Ishikawa (cell line): Measurements from ENCODE around the gene GUCA2B.

ENCODE experiments used
- EGR1 ChIP-seq: IDR thresholded peaks from 2 replicates; pipeline ENCODE4 v1.6.1; 2012
- EP300 ChIP-seq: IDR thresholded peaks from 2 replicates; pipeline ENCODE4 v1.6.1; 2012; ENCODE audit warnings: borderline replicate concordance
- FOXM1 ChIP-seq: IDR thresholded peaks from 2 replicates; pipeline ENCODE4 v1.6.1; 2012; ENCODE audit warnings: low read depth, borderline replicate concordance
- NFIC ChIP-seq: IDR thresholded peaks from 2 replicates; pipeline ENCODE4 v1.6.1; 2012
- RAD21 ChIP-seq: IDR thresholded peaks from 2 replicates; pipeline ENCODE4 v1.6.1; 2012; ENCODE audit warnings: low read depth
- ZBTB7A ChIP-seq: IDR thresholded peaks from 2 replicates; pipeline ENCODE4 v1.6.1; 2012; ENCODE audit warnings: low read depth
- TF ChIP-seq, protein P1 (sequence below): IDR thresholded peaks from 2 replicates; pipeline ENCODE4 v1.6.1; 2012
- TF ChIP-seq, protein P2 (sequence below): IDR thresholded peaks from 2 replicates; pipeline ENCODE4 v1.6.1; 2012; ENCODE audit warnings: low read depth, mild to moderate bottlenecking

DNA sequence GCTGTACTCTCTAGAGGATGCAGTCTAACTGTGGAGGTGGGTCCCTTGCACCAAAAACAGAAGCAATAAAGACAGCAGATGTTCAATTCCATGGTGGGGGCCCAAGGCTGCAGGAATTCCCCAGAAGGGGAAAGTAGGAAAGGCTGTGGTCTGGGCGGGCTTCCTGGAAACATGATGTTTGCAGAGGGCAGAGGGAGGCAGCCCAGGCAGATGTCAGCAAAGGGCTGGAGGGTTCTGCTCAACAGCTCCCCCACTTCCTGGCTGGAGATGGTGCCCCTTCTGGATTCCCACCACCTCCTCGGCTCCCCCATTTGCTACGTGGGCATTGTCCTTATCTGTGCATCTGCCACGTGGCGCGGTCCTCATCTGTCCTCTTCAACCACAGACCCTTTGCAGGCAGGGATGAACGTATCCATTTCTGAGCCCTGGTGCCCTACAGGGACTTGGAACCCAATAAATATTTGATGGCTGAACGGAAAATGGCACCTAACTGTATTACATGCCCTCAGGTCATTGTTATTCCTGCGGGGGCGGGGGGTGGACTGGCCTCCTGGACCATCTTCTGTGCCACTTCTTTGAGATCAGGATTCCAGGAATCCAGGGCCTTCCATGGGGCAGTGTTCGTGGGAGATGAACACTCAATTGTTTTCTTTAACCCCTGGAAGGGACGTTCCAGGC is 8.4 kb upstream of the GUCA2B start:
- TF ChIP-seq FOXM1 (no peak), NFIC (no peak), EP300 (no peak), RAD21 (no peak), ZBTB7A (no peak), EGR1 (no peak)
- TF ChIP-seq, protein P1, sequence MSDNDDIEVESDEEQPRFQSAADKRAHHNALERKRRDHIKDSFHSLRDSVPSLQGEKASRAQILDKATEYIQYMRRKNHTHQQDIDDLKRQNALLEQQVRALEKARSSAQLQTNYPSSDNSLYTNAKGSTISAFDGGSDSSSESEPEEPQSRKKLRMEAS: no peak
- TF ChIP-seq, protein P2, sequence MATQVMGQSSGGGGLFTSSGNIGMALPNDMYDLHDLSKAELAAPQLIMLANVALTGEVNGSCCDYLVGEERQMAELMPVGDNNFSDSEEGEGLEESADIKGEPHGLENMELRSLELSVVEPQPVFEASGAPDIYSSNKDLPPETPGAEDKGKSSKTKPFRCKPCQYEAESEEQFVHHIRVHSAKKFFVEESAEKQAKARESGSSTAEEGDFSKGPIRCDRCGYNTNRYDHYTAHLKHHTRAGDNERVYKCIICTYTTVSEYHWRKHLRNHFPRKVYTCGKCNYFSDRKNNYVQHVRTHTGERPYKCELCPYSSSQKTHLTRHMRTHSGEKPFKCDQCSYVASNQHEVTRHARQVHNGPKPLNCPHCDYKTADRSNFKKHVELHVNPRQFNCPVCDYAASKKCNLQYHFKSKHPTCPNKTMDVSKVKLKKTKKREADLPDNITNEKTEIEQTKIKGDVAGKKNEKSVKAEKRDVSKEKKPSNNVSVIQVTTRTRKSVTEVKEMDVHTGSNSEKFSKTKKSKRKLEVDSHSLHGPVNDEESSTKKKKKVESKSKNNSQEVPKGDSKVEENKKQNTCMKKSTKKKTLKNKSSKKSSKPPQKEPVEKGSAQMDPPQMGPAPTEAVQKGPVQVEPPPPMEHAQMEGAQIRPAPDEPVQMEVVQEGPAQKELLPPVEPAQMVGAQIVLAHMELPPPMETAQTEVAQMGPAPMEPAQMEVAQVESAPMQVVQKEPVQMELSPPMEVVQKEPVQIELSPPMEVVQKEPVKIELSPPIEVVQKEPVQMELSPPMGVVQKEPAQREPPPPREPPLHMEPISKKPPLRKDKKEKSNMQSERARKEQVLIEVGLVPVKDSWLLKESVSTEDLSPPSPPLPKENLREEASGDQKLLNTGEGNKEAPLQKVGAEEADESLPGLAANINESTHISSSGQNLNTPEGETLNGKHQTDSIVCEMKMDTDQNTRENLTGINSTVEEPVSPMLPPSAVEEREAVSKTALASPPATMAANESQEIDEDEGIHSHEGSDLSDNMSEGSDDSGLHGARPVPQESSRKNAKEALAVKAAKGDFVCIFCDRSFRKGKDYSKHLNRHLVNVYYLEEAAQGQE: no peak
